A204.1 (cell line): ENCODE data around the gene SMIM35.
"Not testable (repeated sequence)": the region's sequence is repeated elsewhere in the genome, so short reads cannot be mapped to it uniquely, and the experiment has no call there.

Experiments used
- FAIRE-seq: peaks from 2 replicates; lab custom pipeline; 2012; peaks lifted over from hg19 to GRCh38; lab: Jason Lieb, UNC

Gene SMIM35

GRCh38 chr11:117983163-117983475 lies 103.6 kb downstream of the SMIM35 start:
- FAIRE-seq, result no peak

- FAIRE-seq, result no peak
Observed at GRCh38 chr11:117980720-117981119, 106.0 kb downstream of the SMIM35 start.

- no peak for FAIRE-seq
Observed at GRCh38 chr11:117980280-117980679, 106.5 kb downstream of the SMIM35 start.

GRCh38 chr11:117979481-117980211 lies 107.1 kb downstream of the SMIM35 start:
- FAIRE-seq, result no peak

- no peak for FAIRE-seq
Observed at GRCh38 chr11:117978991-117979390, 107.8 kb downstream of the SMIM35 start.

- not testable (repeated sequence) for FAIRE-seq
Observed at GRCh38 chr11:117978291-117978910, 108.4 kb downstream of the SMIM35 start.

- not testable (repeated sequence) for FAIRE-seq
Observed at GRCh38 chr11:117977612-117978264, 109.0 kb downstream of the SMIM35 start.

- no peak for FAIRE-seq
Observed at GRCh38 chr11:117977029-117977428, 109.7 kb downstream of the SMIM35 start.

- FAIRE-seq, result no peak
Observed at GRCh38 chr11:117976445-117976844, 110.3 kb downstream of the SMIM35 start.

- no peak for FAIRE-seq
Observed at GRCh38 chr11:117973503-117973860, 113.3 kb downstream of the SMIM35 start.

- FAIRE-seq, result no peak
Observed at GRCh38 chr11:117972629-117973502, 113.9 kb downstream of the SMIM35 start.

- no peak for FAIRE-seq
Observed at GRCh38 chr11:117972044-117972443, 114.7 kb downstream of the SMIM35 start.

GRCh38 chr11:117970400-117971024 lies 116.3 kb downstream of the SMIM35 start:
- no peak for FAIRE-seq

GRCh38 chr11:117969160-117969991 lies 117.4 kb downstream of the SMIM35 start:
- FAIRE-seq, result no peak

- FAIRE-seq, result no peak
Observed at GRCh38 chr11:117966908-117967307, 119.9 kb downstream of the SMIM35 start.

- FAIRE-seq, result no peak
Observed at GRCh38 chr11:117962826-117963225, 123.9 kb downstream of the SMIM35 start.

- FAIRE-seq, result no peak
Observed at GRCh38 chr11:117961896-117962295, 124.9 kb downstream of the SMIM35 start.

GRCh38 chr11:117960406-117960805 lies 126.4 kb downstream of the SMIM35 start:
- FAIRE-seq, result no peak

- no peak for FAIRE-seq
Observed at GRCh38 chr11:117959438-117960149, 127.2 kb downstream of the SMIM35 start.

- no peak for FAIRE-seq
Observed at GRCh38 chr11:117958949-117959348, 127.8 kb downstream of the SMIM35 start.
